ENCODE data around the gene MAN1A2.

DNA sequence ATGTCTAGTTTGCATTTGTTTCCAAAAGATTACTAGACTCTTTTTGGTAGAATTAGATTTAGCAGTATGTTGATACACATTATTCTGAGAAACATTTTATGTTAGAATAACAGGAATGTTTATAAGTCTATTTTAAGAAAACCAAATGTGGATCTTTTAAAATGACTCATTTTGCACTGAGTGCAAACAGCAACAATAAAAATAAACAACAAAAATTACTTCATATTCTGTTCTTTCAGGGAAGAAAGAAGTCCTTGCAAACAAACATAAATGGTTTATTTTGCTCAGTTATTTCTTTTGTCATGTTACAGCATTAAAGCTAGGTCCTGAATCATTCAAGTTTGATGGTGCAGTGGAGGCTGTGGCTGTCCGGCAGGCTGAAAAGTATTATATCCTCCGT is 131.8 kb downstream of the MAN1A2 start:
- no peak for TF ChIP-seq CTCF (IDR thresholded peaks at IDR 0.05; ENCODE audit: borderline replicate concordance, extremely low read depth, low read length, poor library complexity, severe bottlenecking)
- TF ChIP-seq EZH2 (IDR thresholded peaks at IDR 0.05; ENCODE audit: borderline replicate concordance, low read depth, low read length, severe bottlenecking), result no peak

Measured in DND-41 (cell line).